Measurements from ENCODE around the gene PPP4R3B. TPM values are rescaled to one million over a fixed set of nuclear protein-coding genes. Genes with fewer than 3 reads are reported as not detected.
A peak's percentile ranks its signal among the peaks of the same experiment; 100 is the strongest.

Gene PPP4R3B
- total and polyA plus RNA-seq, 2 of the 13 experiments (the other 11 are each of a cell fraction or from before 2014, with no cell fraction given): 24.2 to 53.0 TPM

DNA sequence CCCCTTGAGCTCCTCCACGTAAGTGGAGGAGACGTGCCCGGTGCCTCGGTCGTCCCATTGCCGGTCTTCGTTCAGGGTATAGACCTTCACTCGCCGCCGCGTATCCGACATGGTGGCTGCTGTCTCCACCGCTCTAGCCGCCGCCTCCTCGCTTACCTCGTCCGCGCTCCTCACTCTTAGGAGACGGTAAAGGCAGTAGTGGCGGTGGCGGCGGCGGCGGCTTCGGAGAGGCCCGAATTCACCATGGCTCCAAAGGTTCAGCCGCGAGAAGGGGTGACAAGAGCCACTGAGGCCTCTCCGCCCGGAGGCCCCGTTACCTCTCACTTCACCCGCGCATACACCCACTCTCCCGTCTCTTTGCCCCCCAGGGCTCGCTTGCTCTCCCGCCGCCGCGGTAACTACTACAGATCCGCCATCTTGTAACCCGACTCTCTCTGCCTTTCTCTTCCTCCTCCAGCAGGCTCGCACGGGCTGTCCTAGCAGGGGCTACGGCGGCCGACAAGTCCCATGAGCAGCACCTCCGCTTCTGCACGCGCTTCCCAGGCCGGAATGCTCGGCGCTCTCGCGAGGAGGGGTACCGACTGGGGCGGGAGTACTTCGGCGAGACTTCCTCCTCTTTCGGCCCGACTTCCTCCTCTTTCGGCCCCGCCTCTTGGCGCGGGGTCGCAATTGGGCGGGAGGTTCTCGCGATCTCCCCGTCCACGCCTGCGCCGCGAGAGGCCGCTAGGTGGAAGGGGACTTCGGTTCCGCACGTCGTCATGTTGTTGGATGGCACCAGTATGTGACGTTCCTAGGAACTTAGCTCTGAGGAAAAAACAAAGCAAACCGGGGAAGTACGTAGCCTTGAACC is at the start of gene PPP4R3B (continued):
- TF ChIP-seq, protein P1, sequence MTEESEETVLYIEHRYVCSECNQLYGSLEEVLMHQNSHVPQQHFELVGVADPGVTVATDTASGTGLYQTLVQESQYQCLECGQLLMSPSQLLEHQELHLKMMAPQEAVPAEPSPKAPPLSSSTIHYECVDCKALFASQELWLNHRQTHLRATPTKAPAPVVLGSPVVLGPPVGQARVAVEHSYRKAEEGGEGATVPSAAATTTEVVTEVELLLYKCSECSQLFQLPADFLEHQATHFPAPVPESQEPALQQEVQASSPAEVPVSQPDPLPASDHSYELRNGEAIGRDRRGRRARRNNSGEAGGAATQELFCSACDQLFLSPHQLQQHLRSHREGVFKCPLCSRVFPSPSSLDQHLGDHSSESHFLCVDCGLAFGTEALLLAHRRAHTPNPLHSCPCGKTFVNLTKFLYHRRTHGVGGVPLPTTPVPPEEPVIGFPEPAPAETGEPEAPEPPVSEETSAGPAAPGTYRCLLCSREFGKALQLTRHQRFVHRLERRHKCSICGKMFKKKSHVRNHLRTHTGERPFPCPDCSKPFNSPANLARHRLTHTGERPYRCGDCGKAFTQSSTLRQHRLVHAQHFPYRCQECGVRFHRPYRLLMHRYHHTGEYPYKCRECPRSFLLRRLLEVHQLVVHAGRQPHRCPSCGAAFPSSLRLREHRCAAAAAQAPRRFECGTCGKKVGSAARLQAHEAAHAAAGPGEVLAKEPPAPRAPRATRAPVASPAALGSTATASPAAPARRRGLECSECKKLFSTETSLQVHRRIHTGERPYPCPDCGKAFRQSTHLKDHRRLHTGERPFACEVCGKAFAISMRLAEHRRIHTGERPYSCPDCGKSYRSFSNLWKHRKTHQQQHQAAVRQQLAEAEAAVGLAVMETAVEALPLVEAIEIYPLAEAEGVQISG (CRISPR knock-in tag; IDR thresholded peaks at IDR 0.05): peak; percentile 96
- peak; percentile 93 for TF ChIP-seq ISL2 (CRISPR knock-in tag; IDR thresholded peaks at IDR 0.05)
- TF ChIP-seq, protein P2, sequence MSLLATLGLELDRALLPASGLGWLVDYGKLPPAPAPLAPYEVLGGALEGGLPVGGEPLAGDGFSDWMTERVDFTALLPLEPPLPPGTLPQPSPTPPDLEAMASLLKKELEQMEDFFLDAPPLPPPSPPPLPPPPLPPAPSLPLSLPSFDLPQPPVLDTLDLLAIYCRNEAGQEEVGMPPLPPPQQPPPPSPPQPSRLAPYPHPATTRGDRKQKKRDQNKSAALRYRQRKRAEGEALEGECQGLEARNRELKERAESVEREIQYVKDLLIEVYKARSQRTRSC (CRISPR knock-in tag; IDR thresholded peaks at IDR 0.05; ENCODE audit: low read depth): no peak
- peak; percentile 60; the same call in 1 of the 2 replicates for TF ChIP-seq U2AF2 (IDR thresholded peaks at IDR 0.05; ENCODE audit: low read depth, low read length)
- peak; percentile 9 for TF ChIP-seq ZFP36 (IDR thresholded peaks at IDR 0.05; ENCODE audit: borderline replicate concordance, low read depth, low read length, partially characterized antibody)
- TF ChIP-seq KLF9 (CRISPR knock-in tag; IDR thresholded peaks at IDR 0.05; ENCODE audit: low read depth): peak; percentile 81; the same call in 1 of the 2 replicates
- 0 out of 4 replicates have a peak, but pooled peaks of 1 of the 2 experiments have one; percentile 6 for TF ChIP-seq NR2F1 (CRISPR knock-in tag; IDR thresholded peaks at IDR 0.05)
- peak; percentile 19 for TF ChIP-seq ZEB1 (IDR thresholded peaks at IDR 0.05; ENCODE audit: insufficient replicate concordance, low read depth)
- TF ChIP-seq ZNF569 (CRISPR knock-in tag; IDR thresholded peaks at IDR 0.05; ENCODE audit: borderline replicate concordance): peak; percentile 88; the same call in 1 of the 2 replicates
- TF ChIP-seq, protein P3, sequence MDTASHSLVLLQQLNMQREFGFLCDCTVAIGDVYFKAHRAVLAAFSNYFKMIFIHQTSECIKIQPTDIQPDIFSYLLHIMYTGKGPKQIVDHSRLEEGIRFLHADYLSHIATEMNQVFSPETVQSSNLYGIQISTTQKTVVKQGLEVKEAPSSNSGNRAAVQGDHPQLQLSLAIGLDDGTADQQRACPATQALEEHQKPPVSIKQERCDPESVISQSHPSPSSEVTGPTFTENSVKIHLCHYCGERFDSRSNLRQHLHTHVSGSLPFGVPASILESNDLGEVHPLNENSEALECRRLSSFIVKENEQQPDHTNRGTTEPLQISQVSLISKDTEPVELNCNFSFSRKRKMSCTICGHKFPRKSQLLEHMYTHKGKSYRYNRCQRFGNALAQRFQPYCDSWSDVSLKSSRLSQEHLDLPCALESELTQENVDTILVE (CRISPR knock-in tag; IDR thresholded peaks at IDR 0.05): peak; percentile 98
- peak; percentile 98 for TF ChIP-seq KMT2B (CRISPR knock-in tag; IDR thresholded peaks at IDR 0.05)
- TF ChIP-seq REPIN1 (CRISPR knock-in tag; IDR thresholded peaks at IDR 0.05; ENCODE audit: borderline replicate concordance, low read depth): peak; percentile 99
- peak; percentile 97 for TF ChIP-seq GABPB1 (CRISPR knock-in tag; IDR thresholded peaks at IDR 0.05)
- TF ChIP-seq ZNF10 (CRISPR knock-in tag; IDR thresholded peaks at IDR 0.05; ENCODE audit: borderline replicate concordance, low read depth): no peak
- TF ChIP-seq, protein P4, sequence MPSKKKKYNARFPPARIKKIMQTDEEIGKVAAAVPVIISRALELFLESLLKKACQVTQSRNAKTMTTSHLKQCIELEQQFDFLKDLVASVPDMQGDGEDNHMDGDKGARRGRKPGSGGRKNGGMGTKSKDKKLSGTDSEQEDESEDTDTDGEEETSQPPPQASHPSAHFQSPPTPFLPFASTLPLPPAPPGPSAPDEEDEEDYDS (CRISPR knock-in tag; IDR thresholded peaks at IDR 0.05): peak; percentile 95
- TF ChIP-seq ZNF121 (CRISPR knock-in tag; IDR thresholded peaks at IDR 0.05): 0 out of 2 replicates have a peak, but pooled peaks have one; percentile 14
- no peak for TF ChIP-seq MATR3 (CRISPR knock-in tag; IDR thresholded peaks at IDR 0.05)
- TF ChIP-seq CHD4 (IDR thresholded peaks at IDR 0.05; ENCODE audit: borderline replicate concordance, low read length): no peak
- TF ChIP-seq, protein P5, sequence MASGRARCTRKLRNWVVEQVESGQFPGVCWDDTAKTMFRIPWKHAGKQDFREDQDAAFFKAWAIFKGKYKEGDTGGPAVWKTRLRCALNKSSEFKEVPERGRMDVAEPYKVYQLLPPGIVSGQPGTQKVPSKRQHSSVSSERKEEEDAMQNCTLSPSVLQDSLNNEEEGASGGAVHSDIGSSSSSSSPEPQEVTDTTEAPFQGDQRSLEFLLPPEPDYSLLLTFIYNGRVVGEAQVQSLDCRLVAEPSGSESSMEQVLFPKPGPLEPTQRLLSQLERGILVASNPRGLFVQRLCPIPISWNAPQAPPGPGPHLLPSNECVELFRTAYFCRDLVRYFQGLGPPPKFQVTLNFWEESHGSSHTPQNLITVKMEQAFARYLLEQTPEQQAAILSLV (CRISPR knock-in tag; IDR thresholded peaks at IDR 0.05; ENCODE audit: borderline replicate concordance): peak; percentile 99
- peak; percentile 100 for TF ChIP-seq ELF4 (CRISPR knock-in tag; IDR thresholded peaks at IDR 0.05; ENCODE audit: borderline replicate concordance)
- TF ChIP-seq ZNF251 (CRISPR knock-in tag; IDR thresholded peaks at IDR 0.05): no peak
- peak; percentile 88 for TF ChIP-seq AGO2 (optimal IDR thresholded peaks at IDR 0.05; ENCODE audit: low read depth, low read length)
- peak; percentile 31 for TF ChIP-seq CBX1 (IDR thresholded peaks at IDR 0.05; ENCODE audit: low read depth)
